ENCODE results near the gene RPS21. TPM values are rescaled to one million over a fixed set of nuclear protein-coding genes. Genes with fewer than 3 reads are reported as not detected.

RPS21 gene
- total and polyA plus RNA-seq, 2 of the 4 experiments (the other 2 are of a cell fraction): 2,710 to 4,298 TPM

- CTCF ChIA-PET: interaction anchor here (0.7 to 1.4 kb wide), 4 partner anchors 12 to 38 kb away, joined by 4 to 6 read pairs (median 4); no protein-coding TSS in a partner anchor
Observed at GRCh38 chr20:62344092-62344491, 42.8 kb upstream of the RPS21 start.

More at GRCh38 chr20:62344092-62344491, 42.8 kb upstream of the RPS21 start:
- H3K27me3 ChIP-seq (ENCODE audit: control insufficient read depth, insufficient read depth, low read length): no peaks in the 10 kb centered on the region
- POLR2A ChIA-PET (ENCODE audit: unreplicated experiment): no interaction called here
- dilution Hi-C loops (cut with HindIII; ENCODE audit: low sequenced_read_pairs, unreplicated experiment) (no loop called here), in situ Hi-C loops (cut with MboI; ENCODE audit: low sequenced_read_pairs) (no loop called here), intact Hi-C loops (cut with micrococcal nuclease) (no loop called here)
- BruUV-seq (replicated peaks): no TSS peak
- H4K8ac ChIP-seq (ENCODE audit: low read depth in 2 of 2, low read length in 2 of 2): no peak overlapping the region
- no peaks in the 10 kb centered on the region for H3K79me1 ChIP-seq (ENCODE audit: low read depth in 1 of 2, low read length in 2 of 2)
- H3K9me1 ChIP-seq (ENCODE audit: insufficient read depth, low read length): peaks cover 2% of the 10 kb centered on the region; the same call in 1 of the 2 replicates
- no peak for ATAC-seq (ENCODE audit: low read depth)
- no peak overlapping the region for H3K4me2 ChIP-seq (ENCODE audit: low read depth, low read length)
- 0 out of 2 replicates have a peak overlapping the region, but pooled peaks have one; percentile 14 for H2BK20ac ChIP-seq (ENCODE audit: low read depth, low read length)
- H3K9me3 ChIP-seq (ENCODE audit: control insufficient read depth, insufficient read depth, low read length): peaks cover 2% of the 10 kb centered on the region
- H3K14ac ChIP-seq (replicated peaks; ENCODE audit: low read depth, low read length): no peak overlapping the region
- 0 out of 2 replicates have a peak overlapping the region, but pooled peaks have one; percentile 10 for H4K5ac ChIP-seq (ENCODE audit: low read depth, low read length)
- H3K27ac ChIP-seq (ENCODE audit: insufficient read depth, low read length): no peak overlapping the region
- H3K4me3 ChIP-seq (ENCODE audit: insufficient read depth, low read depth, low read length): no peak overlapping the region
- H2BK15ac ChIP-seq (ENCODE audit: low read depth, low read length): no peak overlapping the region
- no peak for DNase-seq
- H3K56ac ChIP-seq (ENCODE audit: extremely low read depth, insufficient read depth, low read length): no peak overlapping the region
- whole genome bisulfite sequencing, 2 experiments (ENCODE audit: extremely low coverage in 2 of 2, insufficient read length in 1 of 2): 100% methylated on average over 1 of the region's 5 CpGs; no CpG with 5 or more reads in 1 of the 2 experiments
- H3K36me3 ChIP-seq (ENCODE audit: control insufficient read depth, insufficient read depth, low read length): peaks cover 5% of the 10 kb centered on the region; the same call in 1 of the 2 replicates
- no peak overlapping the region for H2AFZ ChIP-seq (replicated peaks; ENCODE audit: low read length, poor library complexity)
- no peak overlapping the region for H2BK120ac ChIP-seq (ENCODE audit: low read depth, low read length)
- H2BK5ac ChIP-seq (ENCODE audit: low read depth, low read length, poor library complexity, severe bottlenecking): no peak overlapping the region
- no peak overlapping the region for H3K4ac ChIP-seq (ENCODE audit: low read depth, low read length)
- H3K9ac ChIP-seq (ENCODE audit: low read depth, low read length): no peak overlapping the region
- no peak overlapping the region for H2AK9ac ChIP-seq (replicated peaks; ENCODE audit: low read depth, low read length, poor library complexity)
- no peaks in the 10 kb centered on the region; the same call in 1 of the 2 replicates for H3K4me1 ChIP-seq (ENCODE audit: control insufficient read depth, insufficient read depth, low read length)
- no peak overlapping the region for H3K23ac ChIP-seq (ENCODE audit: low read depth, low read length)
- TF ChIP-seq ELK1 (IDR thresholded peaks at IDR 0.05; ENCODE audit: borderline replicate concordance, low read depth, low read length) (no peak), RFX5 (IDR thresholded peaks at IDR 0.05; ENCODE audit: low read depth, low read length) (no peak), RAD21 (IDR thresholded peaks at IDR 0.05; ENCODE audit: low read length) (no peak)
- peak overlapping the region; percentile 37; the same call in 1 of the 2 replicates for H3K18ac ChIP-seq (ENCODE audit: low read depth, low read length)
- H4K91ac ChIP-seq (ENCODE audit: insufficient read depth, low read depth, low read length): no peak overlapping the region
- H2AK5ac ChIP-seq (ENCODE audit: low read depth, low read length): peak overlapping the region; percentile 34; the same call in 1 of the 2 replicates
- no peaks in the 10 kb centered on the region for H4K20me1 ChIP-seq (ENCODE audit: insufficient read depth, low read length)

Data from IMR-90 (cell line).